HepG2 (cell line): ENCODE results near the gene CDH2. TPM values are rescaled to one million over a fixed set of nuclear protein-coding genes. Genes with fewer than 3 reads are reported as not detected.
A peak's percentile ranks its signal among the peaks of the same experiment; 100 is the strongest.

Experiments
- ATAC-seq: fragments of 200-7000 bp; cut with Tn5 transposase; 3 replicates; pipeline ENCODE4 v1.9.1; 2020; ENCODE audit warnings: mild to moderate bottlenecking, moderate library complexity
- BruUV-seq: library from RNA; stranded (reverse); fragments of 400-500 nt; replicated peaks from 2 replicates; lab custom pipeline; 2021; lab: Mats Ljungman, UMichigan
- CTCF ChIA-PET: fragments of 300-600 bp; formaldehyde crosslinking; extraction: SDS; loops from one replicate; lab custom pipeline; 2021; ENCODE audit warnings: low total read pairs, inconsistent platforms, low intra/inter-chr PET ratio; lab: Yijun Ruan, JAX
- POLR2A ChIA-PET: fragments of 350-600 bp; sonication (Branson Sonifier 250); formaldehyde crosslinking; loops from one replicate; lab custom pipeline; 2020; ENCODE audit warnings: antibody characterized with exemption, inconsistent platforms; lab: Yijun Ruan, JAX
- DNase-seq: peaks from one replicate; pipeline ENCODE4 v3.0.0-alpha.2; 2015; ENCODE audit warnings: low spot score
- FAIRE-seq: peaks from 3 replicates; lab custom pipeline; 2011; peaks lifted over from hg19 to GRCh38; lab: Jason Lieb, UNC
- H2AFZ ChIP-seq: one replicate; pipeline ENCODE4 v1.6.1; 2011; ENCODE audit warnings: low read length, inconsistent platforms
- H3K27ac ChIP-seq: fragments of 300-600 bp; 3 replicates; pipeline ENCODE4 v1.8.0; 2011; ENCODE audit warnings: mixed run types, mild to moderate bottlenecking, mixed read lengths, low read length, inconsistent platforms; ENCODE audit not compliant: insufficient read depth; ENCODE audit errors: extremely low read length
- H3K27me3 ChIP-seq, 2 experiments: fragments of 200-600 bp in 1 of 2; 2 replicates in 1 of 2; 3 replicates in 1 of 2; pipeline versions ENCODE4 v1.6.0 to v1.8.0; 2011; ENCODE audit warnings: low read length in 2 of 2, mild to moderate bottlenecking in 2 of 2, moderate library complexity in 2 of 2, inconsistent platforms in 1 of 2; ENCODE audit not compliant: insufficient read depth in 2 of 2, control insufficient read depth in 1 of 2
- H3K36me3 ChIP-seq, 2 experiments: fragments of 200-600 bp in 1 of 2; replicated peaks in 1 of 2; 2 replicates in 1 of 2; 3 replicates in 1 of 2; pipeline versions ENCODE4 v1.5.1 to v1.8.0; 2011; ENCODE audit warnings: low read length in 2 of 2, inconsistent platforms in 1 of 2; ENCODE audit not compliant: insufficient read depth in 2 of 2, control insufficient read depth in 1 of 2
- H3K4me1 ChIP-seq: 2 replicates; pipeline ENCODE4 v1.5.1; 2012; ENCODE audit warnings: low read length, inconsistent platforms; ENCODE audit not compliant: insufficient read depth
- H3K4me2 ChIP-seq: 2 replicates; pipeline ENCODE4 v1.6.0; 2011; ENCODE audit warnings: low read depth, low read length, inconsistent platforms
- H3K4me3 ChIP-seq, 3 experiments: fragments of 200-600 bp in 1 of 3; sonication (generic), shearing (Covaris generic) in 1 of 3; replicated peaks in 1 of 3; 2 replicates each; pipeline ENCODE4 v1.5.1; 2011 to 2016; ENCODE audit warnings: low read length in 3 of 3, inconsistent platforms in 2 of 3, low read depth in 2 of 3, mild to moderate bottlenecking in 2 of 3, control low read depth in 1 of 3, mixed read lengths in 1 of 3; ENCODE audit not compliant: insufficient read depth in 1 of 3
- H3K79me2 ChIP-seq: one replicate; pipeline ENCODE4 v1.6.1; 2011; ENCODE audit warnings: low read length, inconsistent platforms; ENCODE audit not compliant: insufficient read depth
- H3K9ac ChIP-seq: 2 replicates; pipeline ENCODE4 v1.6.0; 2011; ENCODE audit warnings: mild to moderate bottlenecking, low read depth, low read length, inconsistent platforms; ENCODE audit not compliant: insufficient read depth
- H3K9me3 ChIP-seq: 2 replicates; pipeline ENCODE4 v1.5.1; 2012; ENCODE audit warnings: mild to moderate bottlenecking, low read length
- H4K20me1 ChIP-seq: 2 replicates; pipeline ENCODE4 v1.6.0; 2011; ENCODE audit warnings: inconsistent platforms, mild to moderate bottlenecking, low read length, moderate library complexity; ENCODE audit not compliant: insufficient read depth
- CAMTA2 ChIP-seq: sonication (generic); formaldehyde crosslinking; IDR thresholded peaks from 2 replicates; pipeline ENCODE4 v1.4.0; 2020; ENCODE audit warnings: mild to moderate bottlenecking, missing genetic modification reagents, borderline replicate concordance
- DR1 ChIP-seq: sonication (generic); formaldehyde crosslinking; IDR thresholded peaks from 2 replicates; pipeline ENCODE4 v1.8.0; 2021; ENCODE audit warnings: mild to moderate bottlenecking, missing genetic modification reagents, inconsistent platforms
- FOXA3 ChIP-seq: IDR thresholded peaks from 2 replicates; pipeline ENCODE4 v1.6.1; 2016; ENCODE audit warnings: missing genetic modification reagents, missing compliant biosample characterization
- FOXK2 ChIP-seq: fragments of 450-650 bp; IDR thresholded peaks from 2 replicates; pipeline ENCODE4 v1.6.1; 2016
- KDM2A ChIP-seq: sonication (generic); formaldehyde crosslinking; IDR thresholded peaks from 2 replicates; pipeline ENCODE4 v1.4.0; 2020; ENCODE audit warnings: low read depth, missing genetic modification reagents, borderline replicate concordance
- PPARG ChIP-seq: conservative IDR thresholded peaks from 2 replicates; pipeline ENCODE4 v1.6.1; 2016; ENCODE audit warnings: missing biosample characterization, missing genetic modification reagents
- RBM39 ChIP-seq: fragments of 200-400 bp; formaldehyde crosslinking; IDR thresholded peaks from one replicate; pipeline ENCODE4 v1.6.1; 2018; ENCODE audit warnings: antibody characterized with exemption, mild to moderate bottlenecking, low read depth, low read length; ENCODE audit not compliant: poor library complexity, severe bottlenecking
- RFX3 ChIP-seq: IDR thresholded peaks from 2 replicates; pipeline ENCODE4 v1.6.1; 2016; ENCODE audit warnings: missing biosample characterization, missing genetic modification reagents
- SOX13 ChIP-seq, 3 experiments: fragments of 450-650 bp in 1 of 3; sonication (generic) in 1 of 3; formaldehyde crosslinking in 1 of 3; IDR thresholded peaks in 2 of 3; conservative IDR thresholded peaks in 1 of 3; 2 replicates each; pipeline versions ENCODE4 v1.5.0 to v1.6.1; 2016 to 2020; ENCODE audit warnings: antibody characterized with exemption in 1 of 3, mild to moderate bottlenecking in 1 of 3, missing compliant biosample characterization in 1 of 3, missing genetic modification reagents in 1 of 3, moderate library complexity in 1 of 3
- SP5 ChIP-seq: IDR thresholded peaks from 2 replicates; pipeline ENCODE4 v1.6.1; 2016; ENCODE audit warnings: low read depth, borderline replicate concordance
- STAG1 ChIP-seq: sonication (generic); formaldehyde crosslinking; IDR thresholded peaks from 2 replicates; pipeline ENCODE4 v1.4.0; 2020; ENCODE audit warnings: missing genetic modification reagents
- ZNF225 ChIP-seq: sonication (generic); formaldehyde crosslinking; IDR thresholded peaks from 2 replicates; pipeline ENCODE4 v1.4.0; 2020; ENCODE audit warnings: mild to moderate bottlenecking, missing genetic modification reagents
- ZNF772 ChIP-seq: sonication (generic); formaldehyde crosslinking; IDR thresholded peaks from 2 replicates; pipeline ENCODE4 v1.5.0; 2020; ENCODE audit warnings: mild to moderate bottlenecking, missing genetic modification reagents
- ZNF841 ChIP-seq: sonication (generic); formaldehyde crosslinking; IDR thresholded peaks from 2 replicates; pipeline ENCODE4 v1.8.1; 2023; ENCODE audit warnings: missing genetic modification reagents, borderline replicate concordance
- WGBS: methylation state at CpG from one replicate; pipeline ENCODE4 v1.1.6; 2017; ENCODE audit warnings: low lambda C conversion rate; 5-methylcytosine and 5-hydroxymethylcytosine counted together
- in situ Hi-C: cut with HindIII; loops from 2 replicates; pipeline ENCODE4 v1.10.0; 2017; ENCODE audit warnings: low pct_unique_long_range_greater_than_20kb; ENCODE audit not compliant: extremely low pct_ligation_motif_present
- intact Hi-C: fragments of 100-400 bp; cut with micrococcal nuclease; formaldehyde crosslinking; loops from one replicate; pipeline ENCODE4 v1.10.0; 2022; ENCODE audit not compliant: unreplicated experiment
- polyA plus RNA-seq, 8 experiments: library from polyadenylated mRNA; depleted of rRNA in 3 of 8; stranded (reverse) in 7 of 8; unstranded in 1 of 8; fragments of >200 nt; fragmentation: Illumina TruSeq in 4 of 8; extraction: Trizol in 4 of 8; gene quantifications; 2 replicates each; pipeline versions ENCODE4 v1.2.1 to v1.2.3, GENCODE V29; 2011 to 2016; ENCODE audit warnings: low read depth in 4 of 8, missing spikeins in 1 of 8, mixed read lengths in 1 of 8; ENCODE audit not compliant: insufficient read depth in 1 of 8
- total RNA-seq, 5 experiments: library from RNA; depleted of rRNA; stranded (reverse); fragments of >200 nt; fragmentation: Illumina TruSeq; extraction: Trizol; gene quantifications; 2 replicates each; pipeline ENCODE4 v1.2.3, GENCODE V29; 2016; ENCODE audit warnings: low read depth in 1 of 5
- TF ChIP-seq, protein P1 (sequence below): fragments of 450-650 bp; IDR thresholded peaks from 2 replicates; pipeline ENCODE4 v1.6.1; 2017
- TF ChIP-seq, protein P2 (sequence below): sonication (generic); formaldehyde crosslinking; IDR thresholded peaks from 2 replicates; pipeline ENCODE4 v1.4.0; 2020; ENCODE audit warnings: missing genetic modification reagents

The CDH2 gene
- total and polyA plus RNA-seq, 2 of the 13 experiments (the other 11 are each of a cell fraction or from before 2014, with no cell fraction given): 18.6 to 36.1 TPM

DNA sequence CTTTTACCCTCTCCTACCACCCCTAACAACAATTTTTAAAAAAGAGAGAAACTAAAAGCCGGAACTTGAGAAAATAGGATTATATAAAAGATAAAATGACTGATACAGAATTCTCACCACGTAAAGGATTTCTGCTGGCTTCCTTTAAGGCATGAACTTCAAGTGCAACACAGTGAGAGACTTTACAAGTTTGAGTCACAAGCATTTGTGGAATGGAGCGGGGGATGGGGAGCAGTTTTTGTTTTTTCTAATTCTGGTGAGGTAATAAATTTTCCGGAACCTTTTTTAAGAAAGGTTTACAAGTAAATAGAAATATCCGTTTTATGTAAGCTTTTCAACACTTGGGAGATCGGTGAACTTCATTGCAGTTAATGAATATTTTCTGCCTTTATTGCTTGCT lies 1.8 kb upstream of the CDH2 start:
- peak overlapping the region; percentile 85 to 96 (median 88) for H3K4me3 ChIP-seq
- POLR2A ChIA-PET: interaction anchor here (1.0 kb wide), 1 partner anchor 50 kb away, joined by 3 read pairs; no protein-coding TSS in a partner anchor
- H3K4me1 ChIP-seq: peaks cover 24% of the 10 kb centered on the region
- H3K9me3 ChIP-seq: no peaks in the 10 kb centered on the region
- in situ Hi-C loops: loop anchor here (25.0 kb wide), 3 partner anchors 391 to 566 kb away; no protein-coding TSS in a partner anchor
- intact Hi-C loops: loop anchor here (5.0 kb wide), 2 partner anchors 86 to 106 kb away; no protein-coding TSS in a partner anchor
- H4K20me1 ChIP-seq: peaks cover 8% of the 10 kb centered on the region
- no peak for FAIRE-seq
- no peak for DNase-seq
- H2AFZ ChIP-seq: no peak overlapping the region
- TSS peak; percentile 54 for BruUV-seq
- H3K27ac ChIP-seq: no peak overlapping the region
- H3K9ac ChIP-seq: no peak overlapping the region
- CTCF ChIA-PET: no interaction called here
- no peaks in the 10 kb centered on the region for H3K36me3 ChIP-seq
- no peaks in the 10 kb centered on the region; a peak in 1 of 5 replicates for H3K27me3 ChIP-seq
- 33% methylated on average over 6 of the region's 6 CpGs for WGBS
- H3K79me2 ChIP-seq: peaks cover 23% of the 10 kb centered on the region
- ATAC-seq: no peak
- peak overlapping the region; percentile 87 for H3K4me2 ChIP-seq
- no peak for TF ChIP-seq DR1

DNA sequence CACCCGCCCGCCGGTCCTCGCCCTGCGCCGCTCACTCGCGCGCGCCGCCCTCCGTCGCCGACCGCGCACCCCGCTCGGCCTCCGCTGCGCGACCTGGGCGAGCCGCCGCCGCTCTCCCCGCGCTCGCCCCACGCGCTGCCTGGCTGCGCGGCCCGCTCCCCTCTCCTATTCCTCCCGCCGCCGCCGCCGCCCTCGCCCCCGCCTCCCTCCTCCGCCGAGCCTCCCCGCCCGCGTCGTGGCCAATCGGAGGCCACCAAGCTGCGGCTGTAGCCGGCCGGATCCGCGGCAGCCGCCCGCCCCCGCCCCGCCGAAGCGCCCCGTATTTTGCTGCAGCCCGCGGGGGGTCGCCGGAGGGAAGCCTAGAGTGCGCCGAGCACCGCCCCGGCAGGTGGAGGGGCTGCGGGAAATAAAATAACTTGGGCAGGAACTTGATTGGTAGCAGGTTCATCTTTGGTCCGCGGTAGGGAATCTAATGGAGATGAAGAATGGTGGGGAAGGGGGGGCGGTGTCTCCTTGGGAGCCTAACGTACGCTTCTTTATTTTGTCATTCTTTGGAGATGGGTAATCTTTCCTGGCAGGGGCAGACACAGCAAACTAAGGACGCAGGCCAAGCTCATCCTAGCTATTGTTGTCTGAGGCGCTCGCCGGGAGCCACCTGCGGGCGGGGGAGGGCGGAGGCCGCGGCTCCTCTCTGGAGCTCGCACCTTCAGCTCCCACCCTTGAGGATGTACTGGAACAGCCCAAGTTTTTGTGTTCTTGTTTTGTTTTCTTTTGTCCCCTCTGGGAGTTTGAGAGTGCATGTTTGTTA lies 1.1 kb upstream of the CDH2 start:
- no TSS peak for BruUV-seq
- Histone ChIP-seq H3K4me3 (peak overlapping the region; percentile 85 to 96 (median 88)), H4K20me1 (peaks cover 8% of the 10 kb centered on the region), H3K27ac (no peak overlapping the region), H3K9ac (peak overlapping the region; percentile 80), H3K79me2 (peaks cover 30% of the 10 kb centered on the region), H2AFZ (no peak overlapping the region), H3K9me3 (no peaks in the 10 kb centered on the region), H3K4me2 (peak overlapping the region; percentile 87), H3K4me1 (peaks cover 25% of the 10 kb centered on the region), H3K36me3 (no peaks in the 10 kb centered on the region), H3K27me3 (no peaks in the 10 kb centered on the region; a peak in 1 of 5 replicates)
- in situ Hi-C loops: loop anchor here (25.0 kb wide), 3 partner anchors 391 to 566 kb away; no protein-coding TSS in a partner anchor
- peak; percentile 18 for DNase-seq
- FAIRE-seq: no peak
- WGBS: 2% methylated on average over 27 of the region's 83 CpGs
- CTCF ChIA-PET: no interaction called here
- peak; percentile 43 for ATAC-seq
- POLR2A ChIA-PET: interaction anchor here (0.6 to 2.6 kb wide), 10 partner anchors 13 to 512 kb away, joined by 3 to 24 read pairs (median 3); no protein-coding TSS in a partner anchor
- intact Hi-C loops: loop anchor here (5.0 kb wide), 2 partner anchors 86 to 106 kb away; no protein-coding TSS in a partner anchor
- TF ChIP-seq, protein P1, sequence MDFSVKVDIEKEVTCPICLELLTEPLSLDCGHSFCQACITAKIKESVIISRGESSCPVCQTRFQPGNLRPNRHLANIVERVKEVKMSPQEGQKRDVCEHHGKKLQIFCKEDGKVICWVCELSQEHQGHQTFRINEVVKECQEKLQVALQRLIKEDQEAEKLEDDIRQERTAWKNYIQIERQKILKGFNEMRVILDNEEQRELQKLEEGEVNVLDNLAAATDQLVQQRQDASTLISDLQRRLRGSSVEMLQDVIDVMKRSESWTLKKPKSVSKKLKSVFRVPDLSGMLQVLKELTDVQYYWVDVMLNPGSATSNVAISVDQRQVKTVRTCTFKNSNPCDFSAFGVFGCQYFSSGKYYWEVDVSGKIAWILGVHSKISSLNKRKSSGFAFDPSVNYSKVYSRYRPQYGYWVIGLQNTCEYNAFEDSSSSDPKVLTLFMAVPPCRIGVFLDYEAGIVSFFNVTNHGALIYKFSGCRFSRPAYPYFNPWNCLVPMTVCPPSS: no peak
- TF ChIP-seq RFX3 (CRISPR knock-in tag): no peak
- TF ChIP-seq, protein P2, sequence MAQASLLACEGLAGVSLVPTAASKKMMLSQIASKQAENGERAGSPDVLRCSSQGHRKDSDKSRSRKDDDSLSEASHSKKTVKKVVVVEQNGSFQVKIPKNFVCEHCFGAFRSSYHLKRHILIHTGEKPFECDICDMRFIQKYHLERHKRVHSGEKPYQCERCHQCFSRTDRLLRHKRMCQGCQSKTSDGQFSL (CRISPR knock-in tag): no peak
- TF ChIP-seq PPARG (CRISPR knock-in tag): no peak
- no peak for TF ChIP-seq ZNF841
- no peak for TF ChIP-seq ZNF225 (CRISPR knock-in tag)
- no peak for TF ChIP-seq CAMTA2 (CRISPR knock-in tag)
- 0 out of 2 replicates have a peak, but pooled peaks have one; percentile 35 for TF ChIP-seq ZNF772 (CRISPR knock-in tag)
- no peak for TF ChIP-seq SP5 (CRISPR knock-in tag)
- no peak for TF ChIP-seq RBM39
- TF ChIP-seq STAG1 (CRISPR knock-in tag): peak; percentile 58
- TF ChIP-seq KDM2A (CRISPR knock-in tag): 0 out of 2 replicates have a peak, but pooled peaks have one; percentile 22
- TF ChIP-seq SOX13 (IDR thresholded peaks at IDR 0.05): no peak
- peak in 1 of 2 experiments; percentile 37; a peak in 1 of 4 replicates for TF ChIP-seq SOX13 (CRISPR knock-in tag; conservative IDR thresholded peaks at IDR 0.05 in 1 of 2, IDR thresholded peaks at IDR 0.05 in 1 of 2)
- no peak for TF ChIP-seq FOXK2
- no peak for TF ChIP-seq FOXA3 (CRISPR knock-in tag)
